GM10248 (cell line): ENCODE results near the gene MYMK.

Source experiments
- CTCF ChIA-PET: fragments of 300-600 bp; sonication (Branson Sonifier 250); formaldehyde crosslinking; extraction: SDS; loops from one replicate; lab custom pipeline; 2021; ENCODE audit warnings: antibody characterized with exemption; lab: Yijun Ruan, JAX
- POLR2A ChIA-PET: fragments of 350-650 bp; sonication (Branson Sonifier 250); formaldehyde crosslinking; extraction: SDS; loops from one replicate; lab custom pipeline; 2020; ENCODE audit warnings: antibody characterized with exemption; lab: Yijun Ruan, JAX
- DNase-seq: peaks from one replicate; pipeline ENCODE4 v3.0.0; 2012; ENCODE audit errors: extremely low spot score
- CTCF ChIP-seq: IDR thresholded peaks from 2 replicates; pipeline ENCODE4 v1.5.1; 2012; ENCODE audit warnings: mild to moderate bottlenecking, low read depth; ENCODE audit errors: extremely low read depth, missing control alignments, control extremely low read depth

MYMK gene

GRCh38 chr9:133478851-133479711, 45.7 kb downstream of the MYMK start, which contains the start of gene SLC2A6:
TSS of gene SLC2A6 (minus strand) at chr9:133479099. CDS start at chr9:133479059, 40 bp downstream.
- no peak for TF ChIP-seq CTCF
- peak; percentile 97 for DNase-seq
- ChIA-PET POLR2A (interaction anchor here (1.1 kb wide), 1 partner anchor 11 kb away, joined by 3 read pairs; no protein-coding TSS in a partner anchor), CTCF (interaction anchor here (0.7 to 2.1 kb wide), 12 partner anchors 11 to 293 kb away, joined by 3 to 6 read pairs (median 4); partner anchors contain the start of genes ADAMTS13 and CACFD1)

- POLR2A ChIA-PET: interaction anchor here (1.1 kb wide), 2 partner anchors 10 to 19 kb away, joined by 3 to 4 read pairs; partner anchors contain the start of gene CACFD1
- CTCF ChIA-PET: interaction anchor here (0.9 to 2.0 kb wide), 10 partner anchors 8 to 292 kb away, joined by 3 to 6 read pairs (median 4); partner anchors contain the start of genes ADAMTS13 and CACFD1
- TF ChIP-seq CTCF: no peak
- DNase-seq: peak; percentile 63
Measured at GRCh38 chr9:133477992-133478850, 46.5 kb downstream of the MYMK start.

GRCh38 chr9:133477461-133477860, 47.3 kb downstream of the MYMK start:
- no peak for TF ChIP-seq CTCF
- CTCF ChIA-PET: interaction anchor here (0.7 to 2.0 kb wide), 6 partner anchors 9 to 291 kb away, joined by 3 to 6 read pairs (median 4); no protein-coding TSS in a partner anchor
- DNase-seq: no peak
- POLR2A ChIA-PET: interaction anchor here (1.1 kb wide), 1 partner anchor 18 kb away, joined by 4 read pairs; the partner anchor contains the start of gene CACFD1

GRCh38 chr9:133476941-133477340, 47.8 kb downstream of the MYMK start:
- DNase-seq: no peak
- POLR2A ChIA-PET: no interaction called here
- no peak for TF ChIP-seq CTCF
- CTCF ChIA-PET: interaction anchor here (0.7 to 1.4 kb wide), 2 partner anchors 9 kb away, joined by 3 to 4 read pairs; no protein-coding TSS in a partner anchor

- ChIA-PET POLR2A (no interaction called here), CTCF (interaction anchor here (0.7 to 1.4 kb wide), 2 partner anchors 9 to 10 kb away, joined by 3 to 4 read pairs; no protein-coding TSS in a partner anchor)
- DNase-seq: no peak
- TF ChIP-seq CTCF: no peak
Measured at GRCh38 chr9:133476036-133476931, 48.5 kb downstream of the MYMK start.
